Measurements from ENCODE around the gene AGBL3. TPM values are rescaled to one million over a fixed set of nuclear protein-coding genes. Genes with fewer than 3 reads are reported as not detected.

AGBL3 gene
- total and polyA plus RNA-seq, 2 experiments from 2014 or later, result 3.2 to 5.6 TPM

- peaks cover 3% of the 10 kb centered on the region; the same call in 2 of the 3 replicates for H3K4me1 Mint-ChIP-seq
- no peak for DNase-seq (ENCODE audit: low spot score)
- Histone ChIP-seq H3K9me2 (ENCODE audit: insufficient read depth) (no peaks in the 10 kb centered on the region), H3K79me2 (replicated peaks; ENCODE audit: insufficient read depth) (no peaks in the 10 kb centered on the region), H3K4me3 (no peak overlapping the region), H3K36me3 (ENCODE audit: insufficient read depth) (no peaks in the 10 kb centered on the region), H3K27ac (ENCODE audit: low read depth) (no peak overlapping the region), H3K4me1 (ENCODE audit: insufficient read depth) (no peaks in the 10 kb centered on the region), H3K4me2 (no peak overlapping the region), H4K20me1 (replicated peaks; ENCODE audit: insufficient read depth) (no peaks in the 10 kb centered on the region), H2AFZ (no peak overlapping the region), H3K27me3 (ENCODE audit: insufficient read depth) (no peaks in the 10 kb centered on the region), H3F3A (replicated peaks; ENCODE audit: low read depth) (no peaks in the 10 kb centered on the region)
- H3K27ac Mint-ChIP-seq, result no peak overlapping the region
- H3K27me3 Mint-ChIP-seq (ENCODE audit: insufficient read depth, low read depth, poor library complexity), result peaks cover 2% of the 10 kb centered on the region
- no peaks in the 10 kb centered on the region for H3K9me3 Mint-ChIP-seq
- H3K4me3 Mint-ChIP-seq, result no peak overlapping the region
- TF ChIP-seq REST (IDR thresholded peaks at IDR 0.05; ENCODE audit: unreplicated experiment), result no peak
- TF ChIP-seq STAT1 (IDR thresholded peaks at IDR 0.05; ENCODE audit: unreplicated experiment), result no peak
- no peak for TF ChIP-seq EZH2phosphoT487 (IDR thresholded peaks at IDR 0.05; ENCODE audit: unreplicated experiment)
- no peak for TF ChIP-seq POLR2AphosphoS5 (IDR thresholded peaks at IDR 0.05; ENCODE audit: low read depth)
- TF ChIP-seq, protein P1, sequence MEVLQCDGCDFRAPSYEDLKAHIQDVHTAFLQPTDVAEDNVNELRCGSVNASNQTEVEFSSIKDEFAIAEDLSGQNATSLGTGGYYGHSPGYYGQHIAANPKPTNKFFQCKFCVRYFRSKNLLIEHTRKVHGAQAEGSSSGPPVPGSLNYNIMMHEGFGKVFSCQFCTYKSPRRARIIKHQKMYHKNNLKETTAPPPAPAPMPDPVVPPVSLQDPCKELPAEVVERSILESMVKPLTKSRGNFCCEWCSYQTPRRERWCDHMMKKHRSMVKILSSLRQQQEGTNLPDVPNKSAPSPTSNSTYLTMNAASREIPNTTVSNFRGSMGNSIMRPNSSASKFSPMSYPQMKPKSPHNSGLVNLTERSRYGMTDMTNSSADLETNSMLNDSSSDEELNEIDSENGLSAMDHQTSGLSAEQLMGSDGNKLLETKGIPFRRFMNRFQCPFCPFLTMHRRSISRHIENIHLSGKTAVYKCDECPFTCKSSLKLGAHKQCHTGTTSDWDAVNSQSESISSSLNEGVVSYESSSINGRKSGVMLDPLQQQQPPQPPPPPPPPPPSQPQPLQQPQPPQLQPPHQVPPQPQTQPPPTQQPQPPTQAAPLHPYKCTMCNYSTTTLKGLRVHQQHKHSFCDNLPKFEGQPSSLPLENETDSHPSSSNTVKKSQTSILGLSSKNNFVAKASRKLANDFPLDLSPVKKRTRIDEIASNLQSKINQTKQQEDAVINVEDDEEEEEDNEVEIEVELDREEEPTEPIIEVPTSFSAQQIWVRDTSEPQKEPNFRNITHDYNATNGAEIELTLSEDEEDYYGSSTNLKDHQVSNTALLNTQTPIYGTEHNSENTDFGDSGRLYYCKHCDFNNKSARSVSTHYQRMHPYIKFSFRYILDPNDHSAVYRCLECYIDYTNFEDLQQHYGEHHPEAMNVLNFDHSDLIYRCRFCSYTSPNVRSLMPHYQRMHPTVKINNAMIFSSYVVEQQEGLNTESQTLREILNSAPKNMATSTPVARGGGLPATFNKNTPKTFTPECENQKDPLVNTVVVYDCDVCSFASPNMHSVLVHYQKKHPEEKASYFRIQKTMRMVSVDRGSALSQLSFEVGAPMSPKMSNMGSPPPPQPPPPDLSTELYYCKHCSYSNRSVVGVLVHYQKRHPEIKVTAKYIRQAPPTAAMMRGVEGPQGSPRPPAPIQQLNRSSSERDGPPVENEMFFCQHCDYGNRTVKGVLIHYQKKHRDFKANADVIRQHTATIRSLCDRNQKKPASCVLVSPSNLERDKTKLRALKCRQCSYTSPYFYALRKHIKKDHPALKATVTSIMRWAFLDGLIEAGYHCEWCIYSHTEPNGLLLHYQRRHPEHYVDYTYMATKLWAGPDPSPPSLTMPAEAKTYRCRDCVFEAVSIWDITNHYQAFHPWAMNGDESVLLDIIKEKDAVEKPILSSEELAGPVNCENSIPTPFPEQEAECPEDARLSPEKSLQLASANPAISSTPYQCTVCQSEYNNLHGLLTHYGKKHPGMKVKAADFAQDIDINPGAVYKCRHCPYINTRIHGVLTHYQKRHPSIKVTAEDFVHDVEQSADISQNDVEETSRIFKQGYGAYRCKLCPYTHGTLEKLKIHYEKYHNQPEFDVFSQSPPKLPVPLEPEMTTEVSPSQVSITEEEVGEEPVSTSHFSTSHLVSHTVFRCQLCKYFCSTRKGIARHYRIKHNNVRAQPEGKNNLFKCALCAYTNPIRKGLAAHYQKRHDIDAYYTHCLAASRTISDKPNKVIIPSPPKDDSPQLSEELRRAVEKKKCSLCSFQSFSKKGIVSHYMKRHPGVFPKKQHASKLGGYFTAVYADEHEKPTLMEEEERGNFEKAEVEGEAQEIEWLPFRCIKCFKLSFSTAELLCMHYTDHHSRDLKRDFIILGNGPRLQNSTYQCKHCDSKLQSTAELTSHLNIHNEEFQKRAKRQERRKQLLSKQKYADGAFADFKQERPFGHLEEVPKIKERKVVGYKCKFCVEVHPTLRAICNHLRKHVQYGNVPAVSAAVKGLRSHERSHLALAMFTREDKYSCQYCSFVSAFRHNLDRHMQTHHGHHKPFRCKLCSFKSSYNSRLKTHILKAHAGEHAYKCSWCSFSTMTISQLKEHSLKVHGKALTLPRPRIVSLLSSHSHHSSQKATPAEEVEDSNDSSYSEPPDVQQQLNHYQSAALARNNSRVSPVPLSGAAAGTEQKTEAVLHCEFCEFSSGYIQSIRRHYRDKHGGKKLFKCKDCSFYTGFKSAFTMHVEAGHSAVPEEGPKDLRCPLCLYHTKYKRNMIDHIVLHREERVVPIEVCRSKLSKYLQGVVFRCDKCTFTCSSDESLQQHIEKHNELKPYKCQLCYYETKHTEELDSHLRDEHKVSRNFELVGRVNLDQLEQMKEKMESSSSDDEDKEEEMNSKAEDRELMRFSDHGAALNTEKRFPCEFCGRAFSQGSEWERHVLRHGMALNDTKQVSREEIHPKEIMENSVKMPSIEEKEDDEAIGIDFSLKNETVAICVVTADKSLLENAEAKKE (CRISPR knock-in tag; IDR thresholded peaks at IDR 0.05), result no peak
- TF ChIP-seq EZH2 (IDR thresholded peaks at IDR 0.05; ENCODE audit: low read depth, unreplicated experiment), result no peak
- no peak for TF ChIP-seq NANOG (IDR thresholded peaks at IDR 0.05; ENCODE audit: borderline replicate concordance)
- TF ChIP-seq CREB1 (CRISPR knock-in tag; IDR thresholded peaks at IDR 0.05; ENCODE audit: low read depth), result no peak
- TF ChIP-seq ZNF331 (CRISPR knock-in tag; IDR thresholded peaks at IDR 0.05; ENCODE audit: low read depth), result no peak
- no peak for TF ChIP-seq CTCF (conservative IDR thresholded peaks at IDR 0.05; ENCODE audit: low read depth in 2 of 2)
- TF ChIP-seq ZNF114 (CRISPR knock-in tag; IDR thresholded peaks at IDR 0.05), result no peak
- no peak for TF ChIP-seq ETS1 (IDR thresholded peaks at IDR 0.05)
- no peak for TF ChIP-seq JUNB (IDR thresholded peaks at IDR 0.05; ENCODE audit: unreplicated experiment)
- ATAC-seq, result no peak
- no peaks in the 10 kb centered on the region for H3K36me3 Mint-ChIP-seq (ENCODE audit: low read depth)
Observed at GRCh38 chr7:135100856-135101255, 114.5 kb downstream of the AGBL3 start.
